CD4-positive, alpha-beta T cell treated with Interleukin-10 for 1 hour (primary cell): Measurements from ENCODE around the gene PLXND1.

ENCODE experiments used
- DNase-seq: peaks from one replicate; pipeline ENCODE4 v3.0.0-alpha.2; 2020

PLXND1 gene

DNA sequence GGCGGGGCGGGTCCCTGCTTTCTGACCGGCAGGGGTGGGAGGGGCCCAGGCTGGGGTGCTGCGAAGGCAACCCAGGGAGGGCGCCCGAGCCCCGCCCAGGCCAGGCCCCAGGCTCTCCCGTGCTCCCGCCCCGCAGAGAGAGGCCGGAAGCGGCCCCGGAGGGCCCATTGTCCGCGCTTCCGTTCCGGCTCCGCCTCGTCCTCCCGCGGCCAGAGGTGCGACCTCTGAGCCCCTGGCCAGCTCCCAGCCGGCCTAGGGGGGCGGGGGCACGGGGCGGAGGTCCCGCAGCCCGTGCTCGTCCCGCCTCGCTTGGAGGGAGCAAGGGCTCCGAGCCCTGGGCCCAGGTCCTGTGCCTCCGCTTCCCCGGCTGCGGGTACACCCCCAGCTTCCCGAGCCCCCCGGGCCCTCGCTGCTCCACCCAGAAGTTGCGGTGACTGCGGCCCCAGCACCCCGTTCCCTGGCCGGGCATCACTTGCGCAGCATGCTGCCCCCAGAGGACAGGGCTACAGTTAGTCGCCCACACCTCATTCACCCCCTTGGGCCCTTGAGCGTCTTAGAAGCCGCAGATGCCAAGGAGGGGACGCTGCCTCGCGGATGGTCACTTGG, 20.4 kb upstream of the PLXND1 start:
- DNase-seq: peak; percentile 56

DNA sequence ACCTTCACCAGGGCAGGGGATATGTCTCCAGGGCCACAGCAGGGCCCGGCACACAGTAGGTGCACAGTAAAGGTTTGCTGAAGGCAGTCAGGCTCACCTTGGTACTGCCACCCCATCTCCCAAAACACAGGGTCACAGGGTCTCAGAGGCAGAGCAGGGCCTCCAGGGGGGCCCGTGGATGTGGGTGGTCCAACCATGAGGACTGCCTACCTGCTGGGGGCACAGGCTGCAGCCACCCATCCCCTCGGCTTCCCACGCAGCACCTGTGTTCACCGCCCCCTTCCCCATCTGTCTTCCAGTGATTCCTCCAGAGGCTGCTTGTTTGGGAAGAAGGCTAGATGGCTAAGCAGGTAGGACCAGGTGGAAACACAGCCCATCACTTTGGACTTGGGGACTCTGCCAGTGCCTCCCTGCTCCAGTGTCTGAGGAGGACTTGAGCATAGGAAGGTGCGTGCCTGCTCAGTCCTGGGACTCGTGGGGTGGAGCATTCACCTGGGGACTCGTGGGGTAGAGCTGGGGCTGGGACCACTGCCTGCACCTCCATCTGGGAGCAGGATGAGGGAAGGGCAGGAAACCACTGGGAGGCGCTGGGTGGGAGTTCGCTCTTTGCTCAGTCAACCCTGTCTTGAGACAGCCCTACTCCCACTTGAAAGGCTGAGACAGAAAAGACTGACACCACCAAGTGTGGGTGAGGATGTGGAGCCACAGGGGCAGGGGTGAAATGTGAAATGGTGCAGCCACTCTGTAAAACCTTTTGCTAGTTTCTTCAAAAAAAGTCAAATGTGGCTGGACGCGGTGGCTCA, 18.8 kb upstream of the PLXND1 start:
- DNase-seq: no peak

DNA sequence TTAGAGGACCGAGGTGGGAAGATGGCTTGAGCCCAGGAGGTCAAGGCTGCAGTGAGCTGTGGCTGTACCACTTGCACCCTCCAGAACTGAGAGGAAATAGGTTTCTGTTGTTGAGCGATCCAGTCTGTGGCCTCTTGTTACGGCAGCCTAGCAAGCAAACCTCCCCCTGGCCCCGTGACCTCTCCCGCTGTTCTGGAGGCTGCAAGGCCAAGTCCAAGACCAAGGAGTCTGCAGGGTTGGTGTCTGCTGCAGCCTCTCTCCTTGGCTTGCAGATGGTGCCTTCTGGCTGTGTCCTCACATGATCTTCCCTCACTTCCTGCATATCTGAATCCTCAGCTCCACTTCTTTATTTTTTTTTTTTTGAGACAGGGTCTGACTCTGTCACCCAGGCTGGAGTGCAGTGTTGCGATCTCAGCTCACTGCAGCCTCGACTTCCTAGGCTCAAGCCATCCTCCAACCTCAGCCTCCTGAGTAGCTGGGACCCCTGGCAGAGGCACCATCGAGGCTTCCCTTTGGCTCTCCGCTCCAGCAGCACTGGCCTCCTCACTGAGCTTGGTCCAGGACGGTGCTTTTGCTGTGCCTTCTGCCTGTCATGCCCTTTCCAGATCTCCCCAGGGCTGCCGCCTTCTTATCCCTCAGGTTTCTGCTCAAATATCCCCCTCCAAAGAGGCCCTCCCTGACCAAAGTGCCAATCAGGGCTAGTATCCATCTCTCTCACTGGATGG, 18.0 kb upstream of the PLXND1 start:
- DNase-seq: no peak

DNA sequence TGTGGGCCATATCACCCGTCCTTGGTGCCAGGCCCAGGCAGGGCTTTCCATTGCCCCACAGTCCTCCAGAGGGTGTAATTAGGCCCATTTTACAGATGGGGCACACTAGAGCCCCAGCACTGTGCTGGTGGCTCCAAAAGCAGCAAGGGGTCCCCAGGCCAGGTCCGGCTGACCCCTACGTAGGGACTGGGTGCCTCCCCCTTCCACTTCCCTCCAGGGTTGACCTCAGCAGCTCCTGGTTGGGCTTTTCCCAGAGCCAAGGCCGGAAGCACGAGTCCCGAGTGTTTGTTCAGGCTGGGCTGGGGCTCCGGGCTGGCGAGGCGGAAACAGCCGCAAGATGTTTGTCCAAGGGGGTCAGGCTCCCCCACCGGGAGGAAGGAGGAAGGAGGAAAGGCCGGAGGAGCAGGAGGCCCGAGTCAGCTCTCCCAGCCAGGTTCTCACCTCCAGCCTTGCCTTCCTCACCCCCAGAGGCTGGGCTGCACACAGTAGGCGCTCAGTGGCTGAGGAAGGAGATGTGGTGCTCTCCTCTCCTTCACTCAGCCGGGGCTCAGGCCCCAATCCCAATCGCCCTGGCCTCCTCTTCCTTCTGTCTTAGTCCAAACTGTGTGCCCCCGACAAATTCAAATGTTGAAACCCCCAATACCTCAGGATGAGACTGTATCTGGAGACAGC, 17.1 kb upstream of the PLXND1 start:
- DNase-seq: no peak

DNA sequence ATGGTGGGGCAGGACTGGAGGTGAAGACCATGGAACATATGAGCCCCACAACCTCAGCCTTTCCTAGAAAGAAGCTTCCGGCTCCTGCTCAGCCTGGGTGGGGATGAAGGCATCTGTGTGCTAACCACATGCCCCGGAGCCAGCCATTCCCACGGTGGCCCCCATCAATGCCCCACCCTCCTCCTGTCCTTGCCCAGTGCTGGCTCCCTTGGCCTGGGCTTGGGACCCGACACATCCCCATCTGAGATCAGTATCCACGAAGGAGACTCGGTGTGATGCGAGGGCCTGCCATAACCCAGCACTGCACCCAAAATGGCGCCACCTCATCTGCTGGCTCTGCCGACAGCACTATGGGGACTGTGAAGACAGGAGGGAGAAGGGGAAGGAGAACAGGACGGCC, 16.5 kb upstream of the PLXND1 start:
- no peak for DNase-seq

DNA sequence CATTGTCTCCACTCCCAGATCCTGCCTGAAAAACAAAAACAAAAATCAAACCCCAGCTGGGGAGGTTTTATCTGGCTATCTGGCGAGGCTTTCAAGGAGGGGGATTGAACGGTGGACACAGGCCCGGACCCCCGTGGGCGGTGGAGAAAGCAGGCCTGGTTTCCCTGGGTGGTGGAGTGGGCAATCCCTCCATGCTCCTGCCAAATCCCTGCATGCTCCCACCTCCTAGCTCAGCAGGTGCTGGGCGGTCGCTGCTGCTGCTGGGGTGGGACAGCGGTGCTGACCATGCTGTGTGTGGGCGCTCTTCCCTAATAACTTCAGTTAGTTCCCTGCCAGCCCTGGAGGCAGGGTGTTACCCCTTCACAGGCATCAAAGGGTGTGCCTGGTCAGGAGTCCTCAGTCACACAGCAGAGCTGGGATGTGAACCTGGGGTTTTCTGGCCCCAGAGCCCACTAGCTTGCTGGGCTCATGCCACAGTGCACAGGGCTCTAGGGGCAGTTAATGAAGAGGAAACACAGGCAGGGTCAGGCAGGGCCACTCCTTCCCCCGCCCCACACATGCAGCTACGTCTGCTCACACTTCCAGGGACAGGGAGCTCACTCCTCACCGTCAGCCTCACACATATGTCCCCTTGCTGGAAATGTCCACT, 15.9 kb upstream of the PLXND1 start:
- no peak for DNase-seq

DNA sequence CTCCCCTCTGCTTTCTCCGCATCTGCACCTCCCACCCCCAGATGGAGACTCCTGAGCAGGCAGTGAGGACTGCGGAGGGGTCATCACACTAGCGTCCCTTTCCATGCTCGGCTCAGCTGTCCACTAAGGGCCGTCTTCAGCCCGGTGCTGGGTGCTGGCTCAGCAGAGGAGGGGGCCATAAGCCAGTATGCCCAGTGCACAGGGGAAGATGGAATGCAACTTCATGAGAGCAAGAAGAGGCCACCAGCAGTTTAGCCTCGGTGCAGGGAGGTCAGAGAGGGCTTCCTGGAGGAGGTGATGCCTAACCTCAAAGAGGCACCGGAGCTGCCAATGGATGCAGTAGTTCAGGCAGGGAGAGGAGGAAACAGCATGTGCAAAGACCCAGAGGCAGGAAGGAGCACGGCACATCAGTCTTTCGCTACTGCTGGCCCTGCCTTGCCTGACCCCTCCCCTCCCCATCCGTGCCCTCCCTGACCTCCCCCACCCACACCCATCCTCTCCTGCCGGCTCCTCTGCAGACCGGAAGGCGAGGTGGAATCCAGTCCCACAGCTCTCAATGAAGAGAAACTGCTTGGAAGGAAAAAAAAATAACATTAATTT, 15.2 kb upstream of the PLXND1 start:
- DNase-seq: no peak

DNA sequence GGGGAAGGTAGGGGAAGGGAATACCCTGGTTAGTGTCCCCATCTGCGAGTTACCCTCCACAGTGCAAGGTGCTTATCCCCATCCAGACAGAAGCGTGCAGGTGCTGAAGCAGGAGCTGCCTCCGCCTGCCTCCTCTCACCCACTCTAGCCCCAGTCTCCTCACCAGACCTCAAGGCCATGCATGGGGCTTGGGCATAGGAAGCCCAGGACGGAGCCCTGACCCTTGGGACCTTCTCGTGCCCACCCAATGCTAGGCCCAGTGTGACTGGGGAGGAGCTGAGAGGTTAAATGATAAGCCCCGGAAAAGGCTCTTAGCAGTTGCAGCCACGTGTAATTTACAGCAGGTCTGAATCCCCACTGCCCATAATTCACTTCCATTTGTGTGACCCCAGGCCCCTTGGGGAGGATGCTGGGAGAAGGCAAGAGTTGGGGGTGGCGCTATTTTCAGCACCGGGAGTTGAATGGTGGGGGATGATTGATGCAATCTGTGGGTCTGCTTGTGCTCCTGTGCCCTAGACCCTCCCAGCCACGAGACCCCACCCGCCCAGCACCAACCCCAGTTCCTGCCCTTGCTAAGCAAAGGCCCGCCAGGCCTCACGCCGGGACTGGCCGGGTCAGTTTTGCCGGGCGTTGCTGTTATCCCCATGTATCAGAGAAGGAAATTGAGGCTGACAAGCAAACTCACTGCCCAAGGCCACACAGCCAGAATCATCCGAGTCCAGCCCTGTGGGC, 14.5 kb upstream of the PLXND1 start:
- DNase-seq: no peak

DNA sequence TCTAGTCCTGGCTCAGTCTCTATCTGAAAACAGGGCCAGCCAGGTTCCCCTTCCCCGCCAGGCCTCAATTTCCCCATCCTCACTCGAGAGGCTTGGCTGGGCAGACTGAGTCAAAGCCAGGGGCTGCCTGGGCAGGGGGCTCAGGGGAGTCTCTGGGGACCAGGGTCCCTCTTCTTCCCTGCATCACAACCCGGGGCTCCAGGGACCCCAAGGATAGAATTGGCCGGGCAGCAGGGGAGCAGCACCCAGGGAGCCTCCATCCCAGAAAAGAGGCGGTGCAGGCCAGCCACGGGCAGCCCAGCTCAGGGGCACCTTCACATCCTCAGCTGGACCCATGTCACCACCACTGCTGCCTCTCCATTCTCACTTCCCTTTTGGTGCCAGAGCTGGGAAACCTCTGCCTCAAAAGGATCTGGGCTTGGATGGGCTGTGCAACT, 13.3 kb upstream of the PLXND1 start:
- no peak for DNase-seq

DNA sequence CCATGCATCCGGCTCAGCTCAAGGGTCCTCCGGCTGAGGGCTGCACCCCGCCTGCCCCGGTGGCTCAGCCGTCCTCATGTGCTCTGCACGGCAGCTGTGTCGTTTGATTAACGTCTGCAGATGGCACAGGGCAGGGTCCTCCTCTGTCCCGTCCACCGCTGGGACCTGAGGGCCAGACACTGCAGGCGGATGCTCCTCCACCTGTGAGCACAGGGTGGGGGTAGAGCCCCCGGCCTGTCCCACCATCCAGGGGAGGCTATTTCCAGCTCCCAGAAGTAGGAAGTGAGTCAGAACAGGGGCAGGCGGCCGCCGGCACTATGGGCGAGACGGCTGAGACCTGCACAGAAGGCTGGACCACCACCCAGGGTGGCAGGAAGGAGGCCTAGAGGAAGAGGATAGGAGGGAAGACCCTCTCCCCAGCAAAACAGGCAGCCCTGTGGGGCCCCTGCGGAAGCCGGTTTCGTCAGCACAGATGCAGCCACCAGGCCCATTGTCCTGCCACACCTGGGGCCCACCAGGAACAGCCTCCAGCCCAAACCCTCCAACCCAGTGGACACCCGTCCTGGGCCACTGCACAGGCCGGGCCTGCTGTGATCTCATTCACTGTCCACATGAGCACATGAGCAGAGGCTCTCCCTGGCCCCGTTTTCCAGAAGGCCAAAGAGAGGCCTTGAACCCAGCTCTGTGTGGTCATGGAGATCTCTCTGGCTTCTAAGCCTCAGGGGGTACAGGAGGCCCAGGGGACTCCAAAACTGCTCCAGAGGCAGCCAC, 12.6 kb upstream of the PLXND1 start:
- DNase-seq: no peak

DNA sequence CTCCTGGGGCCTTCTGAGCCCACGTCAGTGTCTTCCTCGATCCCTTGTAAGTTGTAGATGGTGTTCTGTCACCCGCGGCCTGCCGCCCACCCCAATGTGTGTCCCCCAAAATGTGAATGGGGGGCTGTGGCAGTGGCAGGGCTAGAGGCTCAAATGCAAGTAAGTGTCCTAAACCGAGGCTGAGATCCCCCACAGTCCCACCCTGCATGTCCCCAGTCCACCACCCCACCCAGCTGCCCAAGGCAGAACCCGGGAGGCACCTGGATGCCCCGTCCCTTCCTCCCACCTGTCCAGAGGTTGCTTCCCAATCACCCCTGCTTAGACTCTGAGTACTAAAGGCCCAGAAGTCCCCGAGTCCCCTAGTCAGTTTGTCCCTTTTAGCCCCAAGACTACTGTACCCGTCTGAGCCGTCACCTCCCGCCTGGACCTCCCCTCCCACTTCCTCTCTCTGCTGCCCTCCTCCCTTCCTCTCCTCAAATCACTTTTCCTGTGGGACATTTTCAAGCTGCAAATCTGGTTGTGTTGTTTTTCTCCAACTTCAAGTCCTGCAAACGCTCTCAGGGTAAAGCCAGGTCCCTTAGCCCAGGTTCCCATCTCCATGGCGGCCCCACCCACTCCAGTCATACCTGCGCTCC, 11.8 kb upstream of the PLXND1 start:
- no peak for DNase-seq

DNA sequence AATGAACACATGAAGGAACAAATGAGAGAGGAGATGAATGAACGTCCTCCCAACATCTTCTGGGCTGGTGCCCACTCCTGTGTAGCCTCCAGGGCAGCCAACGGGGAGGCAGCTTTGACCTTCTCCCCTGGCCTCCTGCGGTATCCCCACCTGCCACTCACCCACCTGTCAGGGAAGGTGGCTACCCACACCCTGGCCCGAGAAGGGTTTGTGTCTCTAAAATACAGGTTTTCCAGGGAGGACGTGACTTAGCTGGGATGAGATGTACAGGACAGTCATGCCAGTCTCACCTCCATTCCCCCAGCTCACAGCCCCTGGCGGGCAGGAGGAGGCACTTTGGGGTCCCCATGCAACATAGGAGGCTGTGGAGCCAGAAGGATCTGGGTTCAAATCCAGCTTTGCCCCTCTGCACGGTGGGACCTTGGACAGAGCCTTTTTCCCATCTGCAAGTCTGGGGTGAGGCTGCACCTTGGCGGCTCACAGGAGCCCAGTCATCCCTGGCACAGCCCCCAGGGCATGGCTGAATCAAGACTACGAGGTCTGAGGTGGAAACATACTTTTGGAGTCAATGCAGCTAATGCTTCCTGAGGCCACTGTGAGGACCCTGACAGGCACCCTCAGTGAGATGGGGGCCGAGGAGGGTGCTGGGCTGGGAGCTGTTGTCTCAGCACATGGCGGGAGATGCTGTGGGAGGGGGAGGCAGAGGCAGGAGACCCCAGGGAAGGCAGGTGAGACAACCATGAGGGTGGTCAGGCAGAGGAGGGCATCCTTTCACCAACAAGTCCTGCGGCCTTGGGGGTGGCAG, 11.1 kb upstream of the PLXND1 start:
- DNase-seq: no peak

DNA sequence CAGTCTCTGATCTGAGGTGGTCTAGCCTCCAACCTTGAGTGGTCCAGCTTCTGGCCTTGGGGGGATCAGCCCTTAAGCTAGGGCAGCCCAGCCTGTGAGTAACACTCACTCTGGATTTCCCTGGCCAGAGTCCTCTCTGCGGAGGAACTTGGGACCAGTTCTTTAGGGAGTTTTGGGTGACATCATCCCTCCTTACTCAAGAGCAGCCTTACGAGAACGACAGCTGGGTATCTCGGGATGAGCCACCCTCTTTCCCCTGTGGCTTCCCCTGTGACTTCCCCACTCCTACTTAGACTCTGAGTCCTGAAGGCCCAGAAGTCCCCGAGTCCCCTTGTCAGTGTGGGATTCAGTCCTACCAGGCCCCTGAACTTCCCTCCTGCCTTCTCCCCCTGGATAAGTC, 10.2 kb upstream of the PLXND1 start:
- no peak for DNase-seq

DNA sequence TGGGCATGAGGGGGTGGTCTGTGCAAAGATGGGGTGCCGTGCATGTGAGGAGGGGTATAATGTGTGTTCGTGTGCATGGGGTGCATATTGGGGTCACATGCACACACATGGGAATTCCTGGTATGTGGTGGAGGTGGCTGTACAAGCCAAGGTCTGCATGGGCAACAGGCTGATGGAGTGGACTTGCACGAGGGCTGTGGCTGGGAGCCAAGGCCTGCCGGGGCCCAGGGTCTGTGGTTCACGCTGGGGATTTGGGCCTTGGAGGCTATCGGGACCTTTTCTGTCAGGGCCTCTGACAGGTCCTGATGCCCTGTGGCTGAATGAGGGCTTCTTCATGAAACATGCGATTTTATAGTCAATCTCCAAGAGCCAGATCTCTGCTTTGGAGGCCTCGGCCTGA, 9.8 kb upstream of the PLXND1 start:
- no peak for DNase-seq

DNA sequence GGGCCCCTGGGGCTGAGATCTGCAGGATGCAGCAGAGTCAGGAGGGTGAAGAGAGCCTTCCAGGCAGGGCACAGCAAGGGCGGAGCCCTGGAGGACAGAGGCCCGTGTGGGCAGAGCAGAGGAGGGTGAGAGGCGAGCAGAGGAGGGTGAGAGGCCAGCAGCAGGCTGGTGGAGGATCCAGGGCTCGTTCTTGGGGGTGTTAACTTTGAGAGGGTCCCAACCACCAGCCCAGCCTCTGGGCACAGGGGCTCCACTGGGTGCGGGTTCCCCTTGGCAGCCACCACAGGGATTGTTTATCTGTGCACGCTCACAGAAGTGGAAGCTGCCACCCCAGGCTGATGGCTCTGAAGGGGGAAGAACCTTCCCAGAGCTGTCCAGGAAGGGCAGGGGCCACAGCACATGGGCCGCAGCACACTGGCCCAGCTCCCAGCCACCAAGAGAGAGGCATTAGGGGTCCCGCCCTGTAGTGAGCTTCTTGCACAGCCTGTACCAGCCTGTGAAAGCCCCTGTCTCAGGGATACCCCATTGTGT, 9.3 kb upstream of the PLXND1 start:
- no peak for DNase-seq

DNA sequence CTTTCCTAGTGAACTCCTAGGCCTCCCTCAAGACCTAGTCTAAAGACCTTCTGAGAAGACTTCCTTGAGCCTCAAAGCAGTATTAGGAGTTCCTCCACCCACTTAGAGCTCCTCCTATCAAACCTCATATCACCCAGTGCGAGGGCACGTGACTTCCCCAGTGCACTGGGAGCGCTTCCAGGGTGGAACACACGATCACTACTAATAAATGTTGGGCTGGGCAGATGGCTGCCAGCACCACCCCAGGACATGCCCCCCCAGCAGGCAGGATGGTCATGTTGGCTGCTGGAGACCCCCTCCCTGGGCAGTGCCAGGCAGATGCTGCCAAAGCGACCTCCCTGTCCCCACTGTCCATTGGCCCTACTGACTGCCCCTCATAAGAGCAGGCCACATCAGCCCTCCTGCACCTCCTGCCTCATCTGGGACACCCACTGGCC, 8.5 kb upstream of the PLXND1 start:
- no peak for DNase-seq

DNA sequence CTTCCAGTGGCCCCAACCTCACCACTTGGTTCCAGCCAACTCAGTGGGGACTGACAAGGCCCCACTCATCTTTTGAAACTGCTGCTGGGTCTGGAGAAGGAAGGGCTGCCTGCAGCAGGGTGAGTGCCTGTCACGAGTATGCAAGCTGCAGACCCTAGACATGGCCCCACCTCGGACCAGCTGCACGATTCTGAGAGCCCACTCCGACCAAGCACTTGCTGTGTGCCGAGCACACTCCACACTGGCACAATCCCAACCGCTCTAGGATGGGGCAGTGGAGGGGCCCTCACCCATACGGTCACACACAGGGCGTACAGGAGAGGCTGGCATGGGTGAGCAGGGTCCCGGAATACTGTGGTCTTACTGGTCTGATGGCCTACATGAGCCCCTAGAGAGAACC, 8.0 kb upstream of the PLXND1 start:
- no peak for DNase-seq

DNA sequence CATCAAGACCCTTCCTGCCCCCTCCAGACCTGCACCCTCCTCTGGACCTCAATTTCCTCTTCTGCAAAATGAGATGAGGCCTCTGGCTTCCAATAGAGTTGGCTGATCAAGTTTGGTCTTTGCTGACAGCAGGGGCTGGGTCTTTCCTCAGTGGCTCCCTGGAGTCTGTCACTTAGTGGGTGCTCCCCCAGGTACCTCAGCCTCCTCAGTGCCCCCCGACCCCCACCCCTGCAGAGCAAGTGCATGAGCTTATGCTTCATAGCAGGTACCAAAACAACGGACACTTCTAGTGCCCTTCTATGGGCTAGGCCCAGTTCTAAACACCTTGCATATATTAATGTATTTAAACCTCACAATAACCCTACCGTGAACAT, 6.9 kb upstream of the PLXND1 start:
- no peak for DNase-seq
